Hepatocyte (in vitro differentiated cells): ENCODE data around the gene DNMT3A. TPM values are rescaled to one million over a fixed set of nuclear protein-coding genes. Genes with fewer than 3 reads are reported as not detected.

Experiments
- DNase-seq: peaks from one replicate; pipeline ENCODE4 v3.0.0-alpha.2; 2016; ENCODE audit warnings: low spot score
- H2AFZ ChIP-seq: fragments of 200-600 bp; sonication (generic); 2 replicates; pipeline ENCODE4 v1.6.0; 2016; ENCODE audit warnings: antibody characterized with exemption, mild to moderate bottlenecking
- H3K27ac ChIP-seq: fragments of 200-600 bp; sonication (generic); 2 replicates; pipeline ENCODE4 v1.5.1; 2016; ENCODE audit warnings: mild to moderate bottlenecking
- H3K27me3 ChIP-seq: fragments of 200-600 bp; sonication (generic); 2 replicates; pipeline ENCODE4 v1.6.1; 2016
- H3K36me3 ChIP-seq: fragments of 200-600 bp; sonication (generic); replicated peaks from 2 replicates; pipeline ENCODE4 v1.5.1; 2016; ENCODE audit warnings: low read depth; ENCODE audit not compliant: insufficient read depth
- H3K4me1 ChIP-seq: fragments of 200-600 bp; sonication (generic); 2 replicates; pipeline ENCODE4 v1.5.1; 2016; ENCODE audit warnings: mild to moderate bottlenecking, moderate library complexity; ENCODE audit not compliant: insufficient read depth
- H3K4me2 ChIP-seq: fragments of 200-600 bp; sonication (generic); 2 replicates; pipeline ENCODE4 v1.6.0; 2016
- H3K4me3 ChIP-seq: fragments of 200-600 bp; sonication (generic); 2 replicates; pipeline ENCODE4 v1.5.1; 2016; ENCODE audit warnings: mild to moderate bottlenecking
- H3K79me2 ChIP-seq: fragments of 200-600 bp; sonication (generic); 2 replicates; pipeline ENCODE4 v1.6.0; 2017; ENCODE audit warnings: mild to moderate bottlenecking
- H3K9me2 ChIP-seq: fragments of 200-600 bp; sonication (generic); replicated peaks from 2 replicates; pipeline ENCODE4 v1.6.0; 2017; ENCODE audit warnings: mild to moderate bottlenecking; ENCODE audit not compliant: insufficient read depth
- H3K9me3 ChIP-seq: fragments of 200-600 bp; sonication (generic); 2 replicates; pipeline ENCODE4 v1.5.1; 2016; ENCODE audit warnings: low read depth, mild to moderate bottlenecking
- H4K20me1 ChIP-seq: fragments of 200-600 bp; sonication (generic); 2 replicates; pipeline ENCODE4 v1.6.0; 2016; ENCODE audit warnings: mild to moderate bottlenecking; ENCODE audit not compliant: insufficient read depth, poor library complexity, severe bottlenecking
- EZH2 ChIP-seq: fragments of 200-600 bp; sonication (generic); IDR thresholded peaks from 2 replicates; pipeline ENCODE4 v1.6.1; 2016; ENCODE audit warnings: antibody characterized with exemption, mild to moderate bottlenecking, borderline replicate concordance
- EZH2phosphoT487 ChIP-seq: fragments of 200-600 bp; sonication (generic); IDR thresholded peaks from one replicate; pipeline ENCODE4 v1.6.1; 2018; ENCODE audit warnings: antibody characterized with exemption, mild to moderate bottlenecking, low read depth, moderate library complexity; ENCODE audit not compliant: unreplicated experiment, severe bottlenecking
- WGBS: methylation state at CpG from one replicate; pipeline ENCODE4 v1.1.6; 2016; ENCODE audit warnings: low lambda C conversion rate; ENCODE audit errors: missing lambda C conversion rate; 5-methylcytosine and 5-hydroxymethylcytosine counted together
- polyA plus RNA-seq: library from polyadenylated mRNA; unstranded; fragments of >200 nt; fragmentation: Nextera tagmentation; extraction: Ambion mirVana; gene quantifications from 2 replicates; pipeline ENCODE4 v1.2.1, GENCODE V29; 2016
- total RNA-seq: library from RNA; depleted of rRNA; stranded (reverse); fragments of >200 nt; gene quantifications from 2 replicates; pipeline ENCODE4 v1.2.3, GENCODE V29; 2014
- TF ChIP-seq, protein P1 (sequence below): fragments of 200-600 bp; sonication (generic); IDR thresholded peaks from 2 replicates; pipeline ENCODE4 v1.5.1; 2016; ENCODE audit warnings: antibody characterized with exemption, mild to moderate bottlenecking; ENCODE audit not compliant: poor library complexity

Gene DNMT3A
- total and polyA plus RNA-seq, 2 experiments from 2014 or later = 28.3 to 43.8 TPM

DNA sequence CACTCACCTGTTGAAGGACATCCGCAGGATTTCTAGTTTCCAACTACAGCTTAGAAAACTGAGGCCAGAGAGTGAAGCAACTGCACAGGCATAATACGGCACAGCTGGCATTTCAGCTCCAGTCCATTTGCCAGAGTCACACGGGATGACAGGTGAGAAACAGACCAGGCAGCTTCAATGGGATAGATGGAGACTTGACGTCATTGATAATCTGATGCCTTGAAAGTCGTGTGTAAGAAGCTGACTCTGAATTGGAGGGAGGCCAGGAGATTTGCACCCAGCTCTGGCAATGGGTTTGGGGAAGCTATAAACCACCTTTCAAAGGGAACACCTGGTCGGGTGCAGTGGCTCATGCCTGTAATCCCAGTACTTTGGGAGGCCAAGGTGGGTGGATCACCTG is 12.4 kb upstream of the DNMT3A start:
- no peak for DNase-seq
- no peaks in the 10 kb centered on the region for H3K27me3 ChIP-seq
- no peaks in the 10 kb centered on the region for H4K20me1 ChIP-seq
- H2AFZ ChIP-seq = no peak overlapping the region
- H3K9me3 ChIP-seq = no peaks in the 10 kb centered on the region
- no peak overlapping the region for H3K4me3 ChIP-seq
- H3K36me3 ChIP-seq = no peaks in the 10 kb centered on the region
- H3K9me2 ChIP-seq = no peaks in the 10 kb centered on the region
- 77% methylated on average over 6 of the region's 6 CpGs for WGBS
- H3K27ac ChIP-seq = no peak overlapping the region
- H3K4me2 ChIP-seq = no peak overlapping the region
- H3K4me1 ChIP-seq = no peaks in the 10 kb centered on the region
- TF ChIP-seq, protein P1, sequence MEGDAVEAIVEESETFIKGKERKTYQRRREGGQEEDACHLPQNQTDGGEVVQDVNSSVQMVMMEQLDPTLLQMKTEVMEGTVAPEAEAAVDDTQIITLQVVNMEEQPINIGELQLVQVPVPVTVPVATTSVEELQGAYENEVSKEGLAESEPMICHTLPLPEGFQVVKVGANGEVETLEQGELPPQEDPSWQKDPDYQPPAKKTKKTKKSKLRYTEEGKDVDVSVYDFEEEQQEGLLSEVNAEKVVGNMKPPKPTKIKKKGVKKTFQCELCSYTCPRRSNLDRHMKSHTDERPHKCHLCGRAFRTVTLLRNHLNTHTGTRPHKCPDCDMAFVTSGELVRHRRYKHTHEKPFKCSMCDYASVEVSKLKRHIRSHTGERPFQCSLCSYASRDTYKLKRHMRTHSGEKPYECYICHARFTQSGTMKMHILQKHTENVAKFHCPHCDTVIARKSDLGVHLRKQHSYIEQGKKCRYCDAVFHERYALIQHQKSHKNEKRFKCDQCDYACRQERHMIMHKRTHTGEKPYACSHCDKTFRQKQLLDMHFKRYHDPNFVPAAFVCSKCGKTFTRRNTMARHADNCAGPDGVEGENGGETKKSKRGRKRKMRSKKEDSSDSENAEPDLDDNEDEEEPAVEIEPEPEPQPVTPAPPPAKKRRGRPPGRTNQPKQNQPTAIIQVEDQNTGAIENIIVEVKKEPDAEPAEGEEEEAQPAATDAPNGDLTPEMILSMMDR = no peak
- TF ChIP-seq EZH2phosphoT487 (no peak), EZH2 (no peak)
- no peaks in the 10 kb centered on the region for H3K79me2 ChIP-seq

DNA sequence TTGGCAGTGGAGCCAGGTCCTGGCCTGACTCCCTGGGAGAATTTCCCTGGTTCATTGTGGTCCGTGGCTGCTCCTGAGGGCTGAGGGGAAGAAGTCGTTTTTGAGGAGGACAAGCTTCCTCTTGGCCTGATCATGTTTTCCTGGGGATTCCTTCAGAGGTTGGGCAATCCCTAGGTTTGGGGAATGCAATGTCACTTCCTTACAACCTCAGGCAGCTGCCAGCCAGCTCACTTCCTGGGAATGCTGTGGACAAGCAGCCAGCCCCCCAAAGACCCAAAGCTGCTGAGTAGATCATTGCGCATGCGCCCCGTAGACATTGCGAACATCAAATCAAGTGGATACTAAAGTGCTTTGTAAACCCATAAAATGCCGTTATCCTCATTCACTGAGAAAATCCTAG is 7.7 kb upstream of the DNMT3A start:
- Histone ChIP-seq H3K9me2 (no peaks in the 10 kb centered on the region), H2AFZ (no peak overlapping the region), H3K27ac (no peak overlapping the region), H3K4me1 (peaks cover 7% of the 10 kb centered on the region), H3K4me3 (no peak overlapping the region), H3K36me3 (no peaks in the 10 kb centered on the region), H3K9me3 (no peaks in the 10 kb centered on the region), H3K79me2 (no peaks in the 10 kb centered on the region), H3K27me3 (no peaks in the 10 kb centered on the region), H3K4me2 (no peak overlapping the region), H4K20me1 (no peaks in the 10 kb centered on the region)
- TF ChIP-seq EZH2phosphoT487 (no peak), EZH2 (no peak)
- TF ChIP-seq, protein P1 = no peak
- DNase-seq = no peak
- WGBS = 91% methylated on average over 7 of the region's 7 CpGs

DNA sequence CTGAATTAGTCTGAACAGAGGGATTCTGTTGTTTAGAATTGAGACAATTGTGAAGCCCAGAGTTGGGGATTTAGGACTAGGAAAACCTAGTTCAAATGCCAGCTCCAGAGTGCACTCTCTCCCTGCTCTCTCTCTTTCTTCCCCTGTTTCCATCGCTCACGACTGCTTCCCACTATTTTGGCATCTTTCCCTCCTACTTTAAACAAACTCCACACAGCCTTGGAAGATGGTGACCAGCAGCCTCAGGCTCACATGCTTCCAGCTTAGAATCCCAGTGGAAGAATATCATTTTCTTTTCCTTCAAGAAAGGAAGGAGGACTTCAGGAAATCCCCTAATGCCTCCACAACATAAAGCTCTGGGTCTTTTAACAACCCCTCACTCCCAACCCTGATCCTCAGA is 6.1 kb upstream of the DNMT3A start:
- Histone ChIP-seq H3K4me2 (no peak overlapping the region), H3K4me3 (no peak overlapping the region), H2AFZ (no peak overlapping the region), H3K4me1 (peaks cover 11% of the 10 kb centered on the region), H3K27ac (peak overlapping the region; percentile 46), H3K27me3 (no peaks in the 10 kb centered on the region), H4K20me1 (no peaks in the 10 kb centered on the region), H3K79me2 (peaks cover 15% of the 10 kb centered on the region), H3K9me3 (no peaks in the 10 kb centered on the region), H3K9me2 (no peaks in the 10 kb centered on the region), H3K36me3 (no peaks in the 10 kb centered on the region)
- DNase-seq = no peak
- TF ChIP-seq, protein P1 = no peak
- TF ChIP-seq EZH2phosphoT487 = no peak
- no peak for TF ChIP-seq EZH2
- 61% methylated on average over 2 of the region's 2 CpGs for WGBS
